LNCAP (cell line): Measurements from ENCODE around the gene DEPDC7.

ENCODE experiments used
- CTCF ChIP-seq: fragments of 450-650 bp; IDR thresholded peaks from 2 replicates; pipeline ENCODE4 v1.5.1; 2017; ENCODE audit warnings: mild to moderate bottlenecking

Gene DEPDC7

GRCh38 chr11:33040862-33041453, 25.3 kb downstream of the DEPDC7 start:
- TF ChIP-seq CTCF = no peak

DNA sequence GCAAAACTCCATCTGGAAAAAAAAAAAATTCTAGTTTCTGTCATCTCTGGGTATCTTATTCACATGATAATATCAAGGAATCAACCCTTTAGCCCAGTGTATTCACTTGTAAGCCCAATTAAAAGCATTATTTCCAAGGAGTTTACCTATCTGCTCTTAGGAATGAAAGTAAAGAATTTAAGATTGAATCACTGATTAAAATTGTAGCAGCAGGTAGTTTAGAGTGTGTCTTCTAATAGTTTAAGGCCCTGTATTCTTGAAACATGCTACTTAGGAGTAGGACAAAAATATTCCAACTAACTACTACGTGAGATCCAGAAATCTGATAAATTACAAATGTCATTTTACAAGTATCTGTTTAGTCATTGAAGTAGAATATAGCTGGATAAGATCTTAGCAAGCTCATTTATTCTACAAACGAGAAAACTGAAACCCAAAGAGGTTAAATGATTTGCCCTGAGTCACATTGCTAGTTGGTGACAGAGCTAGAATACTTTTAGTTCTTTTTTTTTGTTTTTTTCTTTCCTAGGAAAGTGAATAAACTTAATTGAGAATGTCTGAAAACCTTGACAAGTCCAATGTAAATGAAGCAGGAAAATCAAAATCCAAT, 27.6 kb downstream of the DEPDC7 start:
- no peak for TF ChIP-seq CTCF

DNA sequence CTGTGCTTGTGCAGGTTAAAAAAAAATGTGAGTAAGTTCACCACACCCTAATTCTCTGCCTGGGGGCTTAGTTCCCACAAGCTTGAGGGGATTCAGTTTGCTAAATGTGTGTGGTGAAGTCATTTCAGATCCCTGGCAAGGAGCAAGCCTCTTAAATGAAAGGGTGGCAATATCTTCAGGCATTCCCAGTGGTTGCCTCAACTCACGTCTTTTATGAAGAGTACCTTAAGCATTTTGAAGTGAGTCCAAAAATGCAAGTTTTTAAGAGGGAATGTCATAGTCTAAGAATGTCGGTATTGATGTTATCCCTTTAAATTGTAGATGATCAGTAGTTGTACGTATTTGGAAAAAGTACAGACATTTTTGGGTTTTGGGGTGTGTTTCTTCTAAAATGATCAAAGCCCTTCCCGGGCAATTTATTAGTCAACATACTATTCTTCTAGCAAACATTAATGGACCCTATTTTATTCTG, 28.6 kb downstream of the DEPDC7 start:
- TF ChIP-seq CTCF = no peak

GRCh38 chr11:33045551-33046255, 30.0 kb downstream of the DEPDC7 start:
- TF ChIP-seq CTCF = no peak

- TF ChIP-seq CTCF = no peak
Measured at GRCh38 chr11:33052231-33052630, 36.6 kb downstream of the DEPDC7 start.

GRCh38 chr11:33055375-33055774, 39.7 kb downstream of the DEPDC7 start:
- TF ChIP-seq CTCF = no peak

DNA sequence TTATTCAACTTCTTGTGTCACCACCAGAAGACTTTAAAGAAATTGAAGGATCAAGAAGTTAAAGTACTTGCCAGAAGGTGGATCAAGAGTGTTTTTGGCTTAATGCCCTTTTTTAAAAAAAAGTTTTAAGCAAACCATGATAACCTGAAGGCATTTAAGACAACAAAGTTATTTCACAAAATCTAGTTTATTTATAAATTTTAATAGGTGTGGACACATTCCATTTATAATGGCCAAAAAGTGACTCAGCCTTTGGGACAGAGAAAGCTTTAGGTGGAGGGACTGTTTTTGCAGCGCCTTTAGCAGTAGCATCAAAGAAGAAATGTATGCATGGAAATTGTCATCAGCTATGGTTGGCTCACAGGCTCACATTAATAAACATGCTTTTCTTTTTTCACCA, 41.6 kb downstream of the DEPDC7 start:
- TF ChIP-seq CTCF = no peak
